SK-N-SH (cell line): ENCODE data around the gene FAM20A.

Experiments
- CTCF ChIP-seq: fragments of 200-600 bp; sonication (generic); IDR thresholded peaks from 2 replicates; pipeline ENCODE4 v1.6.1; 2017; ENCODE audit warnings: antibody characterized with exemption, mild to moderate bottlenecking, moderate library complexity
- EP300 ChIP-seq, 2 experiments: IDR thresholded peaks; 2 replicates each; pipeline versions ENCODE4 v1.4.0 to v1.6.1; 2012; ENCODE audit warnings: borderline replicate concordance in 1 of 2, low read depth in 1 of 2, low read length in 1 of 2
- JUND ChIP-seq: IDR thresholded peaks from 2 replicates; pipeline ENCODE4 v1.4.0; 2012
- REST ChIP-seq: IDR thresholded peaks from 2 replicates; pipeline ENCODE4 v1.6.1; 2012; ENCODE audit warnings: mild to moderate bottlenecking, low read depth, low read length, moderate library complexity
- YY1 ChIP-seq: IDR thresholded peaks from 2 replicates; pipeline ENCODE4 v1.4.0; 2012; ENCODE audit warnings: low read depth, mild to moderate bottlenecking

- TF ChIP-seq CTCF: no peak
- TF ChIP-seq EP300 (IDR thresholded peaks at IDR 0.05; ENCODE audit: borderline replicate concordance in 1 of 2, low read depth in 1 of 2, low read length in 1 of 2): no peak
- no peak for TF ChIP-seq YY1
- TF ChIP-seq REST: no peak
- no peak for TF ChIP-seq JUND
Measured at GRCh38 chr17:68568581-68568980, 32.6 kb downstream of the FAM20A start.
